Natural killer cell treated with Interleukin-12 subunit alpha and Interleukin-12 subunit beta and Interleukin-15 and Interleukin-18, amount 100 ng/mL, for 72 hours (primary cell): ENCODE results near the gene SLC7A6OS. TPM values are rescaled to one million over a fixed set of nuclear protein-coding genes. Genes with fewer than 3 reads are reported as not detected.

Experiments used
- ATAC-seq, 2 donors: fragments of 150-1000 bp; cut with Tn5 transposase in 1 of 2; sonication (Bioruptor Pico), chemical (Tn5 transposase) in 1 of 2; 2 replicates each; pipeline ENCODE4 v1.10.0; 2021
- DNase-seq: peaks from one replicate; pipeline ENCODE4 v3.0.0; 2022; ENCODE audit warnings: low spot score
- H3K27ac Mint-ChIP-seq, 2 donors: 1 replicate in 1 of 2; 2 replicates in 1 of 2; pipeline ENCODE4 v1.8.0; 2022; ENCODE audit warnings: mixed read lengths in 2 of 2, mild to moderate bottlenecking in 1 of 2, moderate library complexity in 1 of 2
- H3K27me3 Mint-ChIP-seq, 2 donors: 1 replicate in 1 of 2; 2 replicates in 1 of 2; pipeline ENCODE4 v1.8.0; 2022; ENCODE audit warnings: mixed read lengths in 2 of 2
- H3K36me3 Mint-ChIP-seq: one replicate; pipeline ENCODE4 v1.8.0; 2022; ENCODE audit warnings: mixed read lengths
- H3K4me1 Mint-ChIP-seq, 2 donors: 1 replicate in 1 of 2; 2 replicates in 1 of 2; pipeline ENCODE4 v1.8.0; 2022; ENCODE audit warnings: low read depth in 2 of 2, mixed read lengths in 2 of 2, mild to moderate bottlenecking in 1 of 2
- H3K4me3 Mint-ChIP-seq: one replicate; pipeline ENCODE4 v1.8.0; 2022; ENCODE audit warnings: mixed read lengths
- H3K9me3 Mint-ChIP-seq: 2 replicates; pipeline ENCODE4 v1.8.0; 2022; ENCODE audit warnings: mixed read lengths
- total RNA-seq, 2 donors: library from RNA; stranded (reverse); gene quantifications; one replicate each; pipeline ENCODE4 v1.2.3, GENCODE V29; 2022

Gene SLC7A6OS
- total RNA-seq, 2 donors from 2014 or later, result 25.8 to 27.9 TPM

DNA sequence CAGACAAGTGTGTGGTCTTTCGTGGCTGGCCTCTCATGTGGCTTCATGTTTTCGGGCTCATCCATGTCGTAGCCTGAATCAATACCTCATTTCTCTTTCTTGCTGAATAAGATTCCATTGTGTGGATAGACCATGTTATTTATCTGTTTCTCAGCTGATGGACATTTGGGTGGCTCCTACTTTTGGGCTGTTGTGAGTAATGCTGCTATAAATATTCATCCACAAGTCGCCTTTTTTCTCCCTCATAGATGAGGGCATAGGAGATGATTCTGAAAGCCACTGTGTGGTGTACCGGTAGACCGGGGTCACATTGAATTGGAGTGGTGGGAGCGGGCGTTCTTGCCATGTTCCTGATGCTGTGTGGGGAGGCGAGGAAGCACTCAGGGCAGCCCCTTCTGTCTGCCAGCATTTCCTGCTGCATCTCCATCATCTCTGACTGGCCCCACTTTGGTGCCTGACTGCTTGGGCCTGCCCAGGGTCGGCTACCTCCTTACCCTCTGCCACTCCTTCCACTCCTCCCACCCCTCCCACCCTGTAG lies 40.1 kb upstream of the SLC7A6OS start:
- no peak for ATAC-seq
- H3K27me3 Mint-ChIP-seq, result no peaks in the 10 kb centered on the region
- peaks cover 7% of the 10 kb centered on the region for H3K36me3 Mint-ChIP-seq
- peaks cover 5 to 10% of the 10 kb centered on the region in 2 donors for H3K4me1 Mint-ChIP-seq
- no peak overlapping the region for H3K4me3 Mint-ChIP-seq
- DNase-seq, result no peak
- H3K27ac Mint-ChIP-seq, result no peak overlapping the region
- no peaks in the 10 kb centered on the region for H3K9me3 Mint-ChIP-seq

DNA sequence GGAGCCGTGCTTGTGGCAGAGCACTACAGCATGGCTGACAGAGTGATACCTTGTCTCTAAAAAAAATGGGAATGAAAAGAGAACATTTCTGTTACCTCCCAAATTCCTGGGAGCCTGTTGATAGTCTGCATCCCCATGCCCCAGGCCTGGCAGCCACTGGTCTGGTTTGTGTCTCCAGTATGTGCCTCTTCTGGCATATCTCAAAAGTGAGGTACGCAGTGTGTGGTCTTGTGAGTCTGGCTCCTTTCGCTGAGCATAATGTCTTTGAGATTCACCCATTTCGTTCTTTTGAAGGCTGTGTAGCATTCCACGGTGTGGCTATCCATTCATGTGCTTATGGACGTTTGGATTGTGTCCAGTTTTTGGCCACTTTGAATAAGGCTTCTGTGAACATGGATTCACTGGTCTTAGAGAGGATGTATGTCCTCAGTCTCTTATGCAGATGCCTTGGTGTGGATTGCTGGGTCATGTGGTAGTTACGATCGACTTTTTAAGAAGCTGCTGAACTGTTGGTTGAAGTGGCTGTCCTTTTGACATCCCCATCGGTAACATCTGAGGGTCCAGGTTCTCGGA lies 39.2 kb upstream of the SLC7A6OS start:
- DNase-seq, result no peak
- no peaks in the 10 kb centered on the region for H3K9me3 Mint-ChIP-seq
- H3K27ac Mint-ChIP-seq, result no peak overlapping the region
- no peak overlapping the region for H3K4me3 Mint-ChIP-seq
- ATAC-seq, result no peak
- peaks cover 9% of the 10 kb centered on the region for H3K36me3 Mint-ChIP-seq
- H3K4me1 Mint-ChIP-seq, result peaks cover 0 to 6% of the 10 kb centered on the region in 2 donors
- no peaks in the 10 kb centered on the region for H3K27me3 Mint-ChIP-seq

DNA sequence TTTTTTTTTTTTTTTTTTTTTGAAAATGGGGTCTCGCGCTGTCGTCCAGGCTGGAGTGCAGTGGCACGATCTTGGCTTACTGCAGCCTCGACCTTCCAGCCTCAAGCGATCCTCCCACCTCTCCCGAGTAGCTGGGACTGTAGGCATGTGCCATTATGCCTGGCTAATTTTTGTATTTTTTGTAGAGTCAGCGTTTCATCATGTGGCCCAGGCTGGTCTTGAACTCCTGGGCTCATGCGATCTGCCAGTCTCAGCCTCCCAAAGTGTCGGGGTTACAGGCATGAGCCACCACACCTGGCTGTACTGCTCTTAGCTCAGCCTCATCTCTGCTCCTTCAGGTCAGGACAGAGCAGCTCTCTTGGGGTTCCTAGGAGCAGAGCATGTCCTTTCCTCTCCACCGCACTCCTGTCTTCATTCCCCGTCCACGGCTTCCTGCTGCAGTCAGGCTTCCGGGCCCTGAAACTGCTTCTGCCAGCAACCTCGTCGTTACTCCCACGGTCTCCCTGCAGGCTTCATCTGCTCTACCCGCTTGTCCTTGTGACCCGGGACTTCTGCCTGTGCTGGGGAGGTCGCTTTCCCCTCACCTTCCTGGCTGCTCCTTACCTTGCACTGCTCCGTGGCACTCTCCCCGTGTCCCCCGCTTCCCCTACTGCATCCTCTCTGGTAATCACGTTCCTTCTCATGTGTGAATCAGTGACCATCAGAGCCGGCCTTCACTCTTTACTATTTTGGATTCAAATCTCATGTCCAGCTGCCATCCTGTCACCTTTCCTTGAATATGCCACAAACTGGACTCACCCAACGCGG lies 38.1 kb upstream of the SLC7A6OS start:
- no peaks in the 10 kb centered on the region for H3K27me3 Mint-ChIP-seq
- DNase-seq (no peak), ATAC-seq (no peak)
- peaks cover 13% of the 10 kb centered on the region for H3K36me3 Mint-ChIP-seq
- no peak overlapping the region for H3K27ac Mint-ChIP-seq
- H3K4me1 Mint-ChIP-seq, result peaks cover 0 to 2% of the 10 kb centered on the region in 2 donors
- no peaks in the 10 kb centered on the region for H3K9me3 Mint-ChIP-seq
- H3K4me3 Mint-ChIP-seq, result no peak overlapping the region

DNA sequence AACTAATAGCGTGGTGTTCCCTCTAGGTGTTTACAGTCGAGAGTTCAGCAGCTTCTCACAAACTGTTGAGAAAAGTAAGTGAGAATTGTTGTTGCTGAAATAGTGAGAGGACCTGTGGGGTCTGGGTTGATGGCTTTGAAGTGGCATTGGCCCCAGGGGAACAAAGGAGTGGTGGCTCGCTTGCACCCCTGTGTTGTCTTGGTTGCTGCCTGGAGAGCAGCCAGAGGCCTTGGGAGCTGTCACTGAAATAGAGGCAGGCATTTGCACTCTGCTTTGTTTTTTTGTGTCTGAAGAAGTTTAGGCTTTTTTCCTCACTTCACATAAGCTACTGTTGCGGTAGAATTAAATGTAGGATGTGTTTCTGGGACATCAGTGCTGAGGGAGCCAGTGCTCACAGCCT lies 36.9 kb upstream of the SLC7A6OS start:
- ATAC-seq, result no peak
- H3K4me1 Mint-ChIP-seq, result peaks cover 0 to 2% of the 10 kb centered on the region in 2 donors
- H3K27me3 Mint-ChIP-seq, result no peaks in the 10 kb centered on the region
- H3K36me3 Mint-ChIP-seq, result peaks cover 13% of the 10 kb centered on the region
- DNase-seq, result no peak
- no peak overlapping the region for H3K4me3 Mint-ChIP-seq
- no peaks in the 10 kb centered on the region for H3K9me3 Mint-ChIP-seq
- no peak overlapping the region for H3K27ac Mint-ChIP-seq

DNA sequence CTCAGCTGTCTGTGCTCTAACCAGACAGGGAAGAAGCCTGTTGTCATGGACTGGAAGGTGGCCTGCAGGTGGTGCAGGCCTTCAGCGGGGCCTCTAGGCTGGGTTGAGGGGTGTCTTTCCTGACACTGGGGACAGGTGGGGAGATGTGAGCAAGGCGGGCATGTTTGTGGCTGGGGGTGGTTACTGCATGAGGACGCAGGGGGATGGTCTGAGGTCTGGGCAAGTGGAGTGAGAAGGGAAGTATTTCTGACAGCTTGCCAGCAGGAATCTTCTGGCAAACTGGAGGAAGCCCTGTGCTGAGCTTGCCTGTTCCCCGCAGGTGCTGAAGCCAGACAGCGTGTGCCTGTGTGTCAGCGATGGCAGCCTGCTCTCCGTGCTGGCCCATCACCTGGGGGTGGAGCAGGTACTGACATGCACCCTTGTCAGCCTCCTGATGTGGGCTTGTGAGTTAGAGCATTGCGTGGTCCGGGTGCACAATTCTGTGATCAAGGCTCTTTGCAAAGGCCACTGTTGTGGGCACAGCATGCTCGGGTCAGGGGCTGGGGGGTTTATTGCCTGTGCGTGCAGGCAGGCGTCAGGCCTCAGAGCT lies 36.2 kb upstream of the SLC7A6OS start:
- H3K27me3 Mint-ChIP-seq, result no peaks in the 10 kb centered on the region
- H3K4me1 Mint-ChIP-seq, result peaks cover 0 to 2% of the 10 kb centered on the region in 2 donors
- no peak for DNase-seq
- no peak overlapping the region for H3K27ac Mint-ChIP-seq
- no peaks in the 10 kb centered on the region for H3K9me3 Mint-ChIP-seq
- peak in 1 of 2 donors; percentile 20 for ATAC-seq
- H3K36me3 Mint-ChIP-seq, result peaks cover 13% of the 10 kb centered on the region
- no peak overlapping the region for H3K4me3 Mint-ChIP-seq

DNA sequence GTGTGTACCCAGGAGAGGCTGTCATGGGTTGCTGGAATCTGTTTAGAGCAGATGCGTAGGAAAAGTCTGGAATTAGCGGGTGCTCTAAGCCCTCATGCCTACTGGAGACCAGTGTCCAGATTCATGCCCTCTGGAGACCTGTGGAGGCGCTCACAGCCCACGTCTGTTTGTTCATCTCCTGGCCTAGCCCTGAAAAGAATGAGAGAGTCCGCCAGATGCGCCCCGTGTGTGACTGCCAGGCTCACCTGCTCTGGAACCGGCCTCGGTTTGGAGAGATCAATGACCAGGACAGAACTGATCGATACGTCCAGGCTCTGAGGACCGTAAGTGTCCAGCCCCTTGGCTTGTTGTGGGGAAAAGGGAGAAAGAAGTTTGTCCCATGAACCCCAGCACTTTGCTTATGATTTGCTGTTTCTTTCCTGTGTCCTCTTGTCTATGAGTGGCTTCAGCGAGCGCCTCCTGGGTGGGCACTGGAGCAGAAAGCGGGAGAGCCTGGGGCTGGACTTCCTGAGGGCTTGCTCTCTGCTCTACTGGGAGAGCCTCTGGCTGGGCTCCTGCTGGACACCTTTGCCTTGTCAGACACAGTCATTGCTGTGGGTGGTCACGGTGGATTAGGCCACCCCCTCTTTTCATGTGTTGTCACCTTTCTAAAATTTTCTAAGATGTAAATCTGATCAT lies 35.4 kb upstream of the SLC7A6OS start:
- DNase-seq (no peak), ATAC-seq (no peak)
- Mint-ChIP-seq H3K9me3 (no peaks in the 10 kb centered on the region), H3K4me1 (peaks cover 0 to 2% of the 10 kb centered on the region in 2 donors), H3K4me3 (no peak overlapping the region), H3K36me3 (peaks cover 13% of the 10 kb centered on the region), H3K27ac (no peak overlapping the region), H3K27me3 (no peaks in the 10 kb centered on the region)

DNA sequence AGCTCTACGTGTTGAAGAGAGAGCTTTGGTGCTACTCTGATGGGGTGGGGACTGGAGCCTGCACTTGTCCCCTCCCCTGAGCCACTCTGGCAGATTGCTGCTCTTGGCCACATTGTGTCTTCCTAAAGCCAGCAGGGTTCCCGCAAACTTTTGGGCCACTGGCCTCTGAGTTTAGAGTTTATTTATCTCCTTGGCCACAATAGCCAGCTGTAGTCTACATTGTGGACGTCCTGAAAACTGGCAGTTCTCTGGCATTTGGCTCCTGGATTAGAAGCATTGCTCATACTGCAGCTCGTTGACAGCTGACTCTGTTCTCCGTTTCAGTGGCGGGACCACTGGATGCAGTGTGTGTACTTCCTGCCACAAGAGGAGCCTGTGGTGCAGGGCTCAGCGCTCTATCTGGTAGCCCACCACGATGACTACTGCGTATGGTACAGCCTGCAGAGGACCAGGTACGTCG lies 34.6 kb upstream of the SLC7A6OS start:
- Mint-ChIP-seq H3K4me1 (peaks cover 0 to 2% of the 10 kb centered on the region in 2 donors), H3K9me3 (no peaks in the 10 kb centered on the region), H3K27me3 (no peaks in the 10 kb centered on the region), H3K4me3 (no peak overlapping the region), H3K36me3 (peaks cover 20% of the 10 kb centered on the region), H3K27ac (no peak overlapping the region)
- DNase-seq, result no peak
- no peak for ATAC-seq

DNA sequence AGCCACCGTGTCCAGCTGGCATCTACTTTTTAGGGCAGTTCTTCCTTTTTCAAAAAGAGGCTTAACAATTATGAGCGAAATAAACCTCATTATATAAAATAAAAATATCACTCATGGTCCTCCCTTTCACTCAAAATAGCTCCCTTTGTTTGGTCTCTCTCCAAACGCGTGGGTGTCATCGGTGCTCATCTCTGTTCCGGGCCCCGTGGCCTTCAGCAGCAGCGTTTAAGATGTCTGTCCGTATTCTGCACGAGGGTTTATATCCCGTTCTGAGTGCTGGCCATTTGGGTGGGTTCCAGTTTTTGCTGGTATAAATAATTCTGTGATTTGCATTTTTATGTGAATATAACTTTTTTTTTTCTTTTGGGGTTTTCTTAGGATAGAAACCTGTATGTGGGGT lies 33.5 kb upstream of the SLC7A6OS start:
- no peak overlapping the region for H3K4me3 Mint-ChIP-seq
- no peak for ATAC-seq
- H3K27me3 Mint-ChIP-seq, result no peaks in the 10 kb centered on the region
- peaks cover 0 to 2% of the 10 kb centered on the region in 2 donors for H3K4me1 Mint-ChIP-seq
- DNase-seq, result no peak
- H3K36me3 Mint-ChIP-seq, result peaks cover 17% of the 10 kb centered on the region
- H3K9me3 Mint-ChIP-seq, result no peaks in the 10 kb centered on the region
- H3K27ac Mint-ChIP-seq, result no peak overlapping the region

DNA sequence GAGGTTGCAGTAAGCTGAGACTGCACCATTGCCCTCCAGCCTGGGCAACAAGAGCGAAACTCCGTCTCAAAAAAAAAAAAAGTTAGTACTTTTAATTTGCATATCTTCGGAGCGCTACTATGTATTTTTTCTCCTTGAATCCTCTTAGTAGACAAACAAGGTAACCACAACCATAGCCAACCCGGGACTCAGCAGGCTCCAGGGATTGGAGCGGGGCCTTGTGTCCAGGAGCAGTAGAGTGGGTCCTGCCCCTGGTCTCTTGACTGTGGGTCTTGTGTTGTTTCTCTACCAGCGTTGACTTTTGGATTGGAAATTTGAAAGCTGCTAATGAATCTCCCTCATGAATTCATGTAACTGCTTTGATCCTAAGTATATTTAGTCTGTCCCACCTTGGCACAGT lies 32.4 kb upstream of the SLC7A6OS start:
- Mint-ChIP-seq H3K36me3 (peaks cover 17% of the 10 kb centered on the region), H3K4me1 (peaks cover 0 to 2% of the 10 kb centered on the region in 2 donors), H3K27ac (no peak overlapping the region), H3K27me3 (no peaks in the 10 kb centered on the region), H3K9me3 (no peaks in the 10 kb centered on the region), H3K4me3 (no peak overlapping the region)
- DNase-seq (no peak), ATAC-seq (no peak)

DNA sequence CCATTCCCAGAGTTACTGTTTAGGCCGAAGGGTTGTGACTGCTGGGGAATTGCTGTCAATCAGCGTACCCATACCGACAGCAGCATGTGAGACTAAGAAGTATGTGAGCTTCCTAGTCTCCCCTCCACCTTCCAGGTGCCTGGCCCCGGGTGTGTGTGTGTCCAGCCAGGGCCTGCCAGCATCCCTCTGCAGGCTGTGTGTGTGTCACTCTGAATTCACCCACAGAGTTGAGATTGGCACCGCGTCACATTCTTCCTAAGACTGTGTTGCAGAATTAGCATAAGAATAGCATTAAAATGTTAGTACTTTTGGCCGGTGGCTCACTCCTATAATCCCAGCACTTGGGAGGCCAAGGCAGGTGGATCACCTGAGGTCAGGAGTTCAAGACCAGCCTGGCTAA lies 31.9 kb upstream of the SLC7A6OS start:
- H3K4me1 Mint-ChIP-seq, result peaks cover 0 to 2% of the 10 kb centered on the region in 2 donors
- peaks cover 20% of the 10 kb centered on the region for H3K36me3 Mint-ChIP-seq
- no peak overlapping the region for H3K4me3 Mint-ChIP-seq
- H3K27me3 Mint-ChIP-seq, result no peaks in the 10 kb centered on the region
- ATAC-seq, result no peak
- no peak overlapping the region for H3K27ac Mint-ChIP-seq
- no peaks in the 10 kb centered on the region for H3K9me3 Mint-ChIP-seq
- no peak for DNase-seq

DNA sequence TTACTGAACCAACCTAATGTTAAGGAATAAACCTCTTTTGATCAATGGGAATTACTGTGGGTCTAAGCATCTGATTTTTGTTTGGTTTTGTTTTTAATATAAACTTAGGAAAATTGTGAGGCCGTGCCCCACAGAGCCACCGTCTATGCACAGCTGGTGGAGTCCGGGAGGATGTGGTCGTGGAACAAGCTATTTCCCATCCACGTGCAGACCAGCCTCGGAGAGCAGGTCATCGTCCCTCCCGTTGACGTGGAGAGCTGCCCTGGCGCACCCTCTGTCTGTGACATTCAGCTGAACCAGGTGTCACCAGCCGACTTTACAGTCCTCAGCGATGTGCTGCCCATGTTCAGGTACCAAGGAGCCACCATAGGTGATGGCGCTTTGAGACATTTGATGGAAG lies 28.5 kb upstream of the SLC7A6OS start:
- Mint-ChIP-seq H3K9me3 (no peaks in the 10 kb centered on the region), H3K27me3 (no peaks in the 10 kb centered on the region), H3K4me1 (no peaks in the 10 kb centered on the region), H3K27ac (no peak overlapping the region), H3K36me3 (peaks cover 17% of the 10 kb centered on the region), H3K4me3 (no peak overlapping the region)
- DNase-seq (no peak), ATAC-seq (no peak)

DNA sequence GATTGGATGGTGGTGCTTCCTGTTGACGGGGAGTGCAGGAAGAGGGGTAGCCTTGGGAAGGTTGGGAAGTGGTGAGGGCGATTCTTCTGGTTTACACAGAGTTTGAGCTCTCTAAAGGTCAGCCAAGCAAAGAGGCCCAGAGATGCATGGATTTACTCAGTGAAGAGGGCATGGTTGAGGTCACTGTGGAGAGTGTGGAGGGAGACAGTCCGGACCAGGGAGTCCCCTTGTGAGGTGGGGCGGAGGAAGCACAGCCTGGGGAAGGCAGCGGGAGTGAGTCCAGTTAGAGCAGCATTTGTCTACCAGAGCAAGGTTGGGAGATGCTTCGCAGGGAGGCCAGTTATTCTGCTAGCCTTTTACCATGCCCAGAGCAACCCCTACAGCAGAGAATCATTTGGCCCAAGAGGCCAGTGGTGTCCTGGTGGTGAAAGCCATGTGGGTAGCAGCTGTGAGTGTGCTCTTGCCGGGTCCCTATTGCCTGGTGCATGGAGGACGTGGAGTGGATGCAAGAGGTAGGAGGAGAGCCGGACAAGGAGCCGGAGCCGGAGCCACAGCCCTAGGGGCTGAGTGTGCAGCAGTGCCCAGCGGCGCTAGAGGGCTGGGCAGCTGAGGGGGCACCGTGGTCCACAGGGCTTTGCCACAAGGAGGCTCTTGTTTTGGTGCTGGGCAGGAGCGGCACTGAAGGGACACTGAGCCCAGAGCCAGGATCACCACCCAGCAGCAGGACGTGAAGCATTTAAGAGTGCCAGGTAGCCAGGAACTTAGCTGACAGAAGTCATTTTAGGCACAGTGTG lies 27.8 kb upstream of the SLC7A6OS start:
- Mint-ChIP-seq H3K27me3 (no peaks in the 10 kb centered on the region), H3K4me1 (no peaks in the 10 kb centered on the region), H3K9me3 (no peaks in the 10 kb centered on the region), H3K36me3 (peaks cover 20% of the 10 kb centered on the region), H3K4me3 (no peak overlapping the region), H3K27ac (no peak overlapping the region)
- DNase-seq, result no peak
- no peak for ATAC-seq

DNA sequence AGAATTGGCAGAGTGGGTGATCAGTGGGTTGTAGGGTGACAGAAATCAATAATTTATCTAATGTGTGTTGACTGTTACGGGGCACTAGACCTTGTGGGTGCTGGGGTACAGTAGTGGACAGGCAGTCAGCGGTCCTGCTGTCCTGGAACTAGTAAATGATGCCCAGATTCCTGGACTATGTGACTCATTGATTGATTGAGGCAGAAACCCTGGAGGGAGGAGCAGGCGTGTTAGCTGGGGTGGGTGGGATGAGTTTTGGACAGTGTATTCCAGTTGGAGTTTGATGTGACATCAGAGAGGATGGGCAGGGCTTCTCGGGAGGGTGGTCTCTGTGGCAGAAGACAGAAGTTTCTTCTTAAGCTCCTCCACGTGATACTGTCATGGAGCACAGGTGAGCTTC lies 24.4 kb upstream of the SLC7A6OS start:
- no peak for DNase-seq
- Mint-ChIP-seq H3K27me3 (no peaks in the 10 kb centered on the region), H3K4me3 (no peak overlapping the region), H3K4me1 (peaks cover 2 to 8% of the 10 kb centered on the region in 2 donors), H3K27ac (no peak overlapping the region), H3K9me3 (no peaks in the 10 kb centered on the region), H3K36me3 (peaks cover 13% of the 10 kb centered on the region)
- ATAC-seq, result no peak
